Transverse colon (tissue), 3 donors: ENCODE measurements around the gene DHRSX.

Experiments
- POLR2A ChIP-seq: fragments of 450-650 bp; IDR thresholded peaks from one replicate; pipeline ENCODE4 v1.6.1; 2016; ENCODE audit warnings: antibody characterized with exemption, mild to moderate bottlenecking, moderate library complexity
- TF ChIP-seq, protein P1 (sequence below), 5 experiments: fragments of 200-600 bp in 3 of 5; fragments of 450-650 bp in 2 of 5; sonication (generic) in 3 of 5; IDR thresholded peaks; 1 replicate in 2 of 5; 2 replicates in 3 of 5; pipeline ENCODE4 v1.5.1; 2016 to 2017; ENCODE audit warnings: antibody characterized with exemption in 5 of 5, inconsistent platforms in 3 of 5, mild to moderate bottlenecking in 2 of 5, moderate library complexity in 1 of 5

DNA sequence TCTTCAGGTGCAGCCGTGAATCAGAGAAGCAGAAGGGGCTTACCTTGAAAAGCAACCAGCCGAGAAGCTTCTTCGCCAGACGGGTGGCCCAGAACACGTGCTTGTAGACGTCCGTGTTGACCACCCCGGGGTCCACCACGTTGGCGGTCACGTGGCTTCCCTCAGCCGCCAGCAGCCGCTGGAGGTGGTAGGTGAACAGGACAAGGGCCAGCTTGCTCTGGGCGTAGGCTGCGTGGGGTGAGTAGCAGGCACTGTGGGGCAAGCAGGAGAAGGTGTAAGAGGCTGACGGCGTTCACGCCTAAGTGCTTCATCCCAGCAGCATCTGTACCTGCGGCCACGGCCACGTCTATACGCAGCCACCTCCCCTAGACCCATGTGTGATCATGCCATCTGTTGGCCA lies 257.8 kb downstream of the DHRSX start:
- TF ChIP-seq, protein P1, sequence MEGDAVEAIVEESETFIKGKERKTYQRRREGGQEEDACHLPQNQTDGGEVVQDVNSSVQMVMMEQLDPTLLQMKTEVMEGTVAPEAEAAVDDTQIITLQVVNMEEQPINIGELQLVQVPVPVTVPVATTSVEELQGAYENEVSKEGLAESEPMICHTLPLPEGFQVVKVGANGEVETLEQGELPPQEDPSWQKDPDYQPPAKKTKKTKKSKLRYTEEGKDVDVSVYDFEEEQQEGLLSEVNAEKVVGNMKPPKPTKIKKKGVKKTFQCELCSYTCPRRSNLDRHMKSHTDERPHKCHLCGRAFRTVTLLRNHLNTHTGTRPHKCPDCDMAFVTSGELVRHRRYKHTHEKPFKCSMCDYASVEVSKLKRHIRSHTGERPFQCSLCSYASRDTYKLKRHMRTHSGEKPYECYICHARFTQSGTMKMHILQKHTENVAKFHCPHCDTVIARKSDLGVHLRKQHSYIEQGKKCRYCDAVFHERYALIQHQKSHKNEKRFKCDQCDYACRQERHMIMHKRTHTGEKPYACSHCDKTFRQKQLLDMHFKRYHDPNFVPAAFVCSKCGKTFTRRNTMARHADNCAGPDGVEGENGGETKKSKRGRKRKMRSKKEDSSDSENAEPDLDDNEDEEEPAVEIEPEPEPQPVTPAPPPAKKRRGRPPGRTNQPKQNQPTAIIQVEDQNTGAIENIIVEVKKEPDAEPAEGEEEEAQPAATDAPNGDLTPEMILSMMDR (IDR thresholded peaks at IDR 0.05), result no peak
- TF ChIP-seq POLR2A, result no peak
